ENCODE data around the gene LAMB3.

LAMB3 gene

DNA sequence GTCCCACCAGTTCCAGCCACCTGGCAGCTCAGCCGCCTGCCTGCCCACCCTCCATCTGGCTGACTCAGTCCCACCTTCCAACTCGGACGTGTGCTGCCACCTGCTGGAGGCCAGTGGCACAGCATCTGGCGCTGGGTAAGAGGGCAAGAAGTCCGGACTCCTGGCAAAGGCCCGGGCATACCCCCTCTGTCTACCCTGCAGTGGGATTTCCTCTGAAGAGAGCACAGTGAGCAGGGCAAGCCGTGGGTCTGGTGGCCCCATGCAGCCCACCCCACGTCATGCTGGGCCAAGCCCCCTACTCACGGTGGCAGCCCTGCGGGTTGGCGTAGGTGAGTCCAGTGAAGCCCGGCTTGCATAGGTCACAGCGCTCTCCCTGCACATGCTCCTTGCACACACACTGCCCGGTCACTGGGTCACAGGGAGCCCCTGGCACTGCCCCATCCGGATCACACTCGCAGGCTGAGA lies 24.5 kb downstream of the LAMB3 start:
- H3K36me3 ChIP-seq (ENCODE audit: low read length), result no peaks in the 10 kb centered on the region
- no peak overlapping the region for H2AFZ ChIP-seq (ENCODE audit: low read depth, low read length, severe bottlenecking)
- no peaks in the 10 kb centered on the region for H3K27me3 ChIP-seq (ENCODE audit: low read length)
- H3K4me2 ChIP-seq (ENCODE audit: low read depth, low read length, poor library complexity, severe bottlenecking), result no peak overlapping the region
- no peak overlapping the region for H3K4me3 ChIP-seq (ENCODE audit: insufficient read depth, low read length, poor library complexity, severe bottlenecking)
- H4K20me1 ChIP-seq (ENCODE audit: low read depth, low read length), result no peaks in the 10 kb centered on the region
- H3K9ac ChIP-seq (ENCODE audit: low read length), result no peak overlapping the region
- H3K9me2 ChIP-seq (replicated peaks; ENCODE audit: insufficient read depth, low read length), result no peaks in the 10 kb centered on the region
- H3K27ac ChIP-seq (ENCODE audit: low read depth, low read length), result no peak overlapping the region
- no peaks in the 10 kb centered on the region for H3K79me2 ChIP-seq (ENCODE audit: insufficient read depth, low read length)
- TF ChIP-seq EZH2phosphoT487 (conservative IDR thresholded peaks at IDR 0.05; ENCODE audit: low read length), result no peak
- TF ChIP-seq, protein P1, sequence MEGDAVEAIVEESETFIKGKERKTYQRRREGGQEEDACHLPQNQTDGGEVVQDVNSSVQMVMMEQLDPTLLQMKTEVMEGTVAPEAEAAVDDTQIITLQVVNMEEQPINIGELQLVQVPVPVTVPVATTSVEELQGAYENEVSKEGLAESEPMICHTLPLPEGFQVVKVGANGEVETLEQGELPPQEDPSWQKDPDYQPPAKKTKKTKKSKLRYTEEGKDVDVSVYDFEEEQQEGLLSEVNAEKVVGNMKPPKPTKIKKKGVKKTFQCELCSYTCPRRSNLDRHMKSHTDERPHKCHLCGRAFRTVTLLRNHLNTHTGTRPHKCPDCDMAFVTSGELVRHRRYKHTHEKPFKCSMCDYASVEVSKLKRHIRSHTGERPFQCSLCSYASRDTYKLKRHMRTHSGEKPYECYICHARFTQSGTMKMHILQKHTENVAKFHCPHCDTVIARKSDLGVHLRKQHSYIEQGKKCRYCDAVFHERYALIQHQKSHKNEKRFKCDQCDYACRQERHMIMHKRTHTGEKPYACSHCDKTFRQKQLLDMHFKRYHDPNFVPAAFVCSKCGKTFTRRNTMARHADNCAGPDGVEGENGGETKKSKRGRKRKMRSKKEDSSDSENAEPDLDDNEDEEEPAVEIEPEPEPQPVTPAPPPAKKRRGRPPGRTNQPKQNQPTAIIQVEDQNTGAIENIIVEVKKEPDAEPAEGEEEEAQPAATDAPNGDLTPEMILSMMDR (IDR thresholded peaks at IDR 0.05; ENCODE audit: insufficient read depth, low read length, poor library complexity, severe bottlenecking), result peak; percentile 83
- no peaks in the 10 kb centered on the region for H3K9me3 ChIP-seq (ENCODE audit: insufficient read depth, low read length)
- H3F3A ChIP-seq (ENCODE audit: insufficient read depth), result no peaks in the 10 kb centered on the region

DNA sequence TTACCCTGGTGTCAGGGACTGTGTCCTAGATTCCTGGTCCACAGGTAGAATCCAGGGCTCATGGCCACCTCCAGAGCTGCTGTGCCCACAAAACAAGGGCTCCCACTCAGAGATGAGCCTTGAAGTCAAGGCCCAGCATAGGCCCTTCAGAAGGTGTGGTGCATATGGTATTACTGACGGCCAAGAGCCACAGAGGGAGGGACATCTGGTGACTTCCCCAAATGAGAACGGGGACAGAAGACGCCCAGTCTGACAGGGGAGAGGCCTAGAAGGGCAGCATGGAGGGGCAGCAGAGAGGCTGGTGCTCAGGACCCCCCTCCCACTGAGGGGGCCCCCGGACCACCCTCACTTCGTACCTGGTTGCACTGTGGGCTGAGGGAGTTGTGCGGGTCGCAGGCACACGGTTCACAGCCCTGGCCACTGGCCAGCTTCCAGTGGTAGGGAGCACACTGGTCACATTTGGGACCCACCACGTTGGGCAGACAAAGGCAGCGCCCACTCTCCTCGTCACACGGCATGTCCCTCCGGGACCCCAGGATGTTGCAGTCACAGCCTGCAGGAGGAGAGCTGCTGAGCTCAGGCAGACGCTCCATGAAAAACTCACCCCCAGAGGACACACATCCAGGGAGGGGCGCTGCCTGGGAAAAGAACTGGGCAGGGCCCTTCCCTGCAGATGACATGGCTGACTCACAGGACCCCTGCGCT lies 25.0 kb downstream of the LAMB3 start:
- H3F3A ChIP-seq (ENCODE audit: insufficient read depth), result no peaks in the 10 kb centered on the region
- no peaks in the 10 kb centered on the region for H3K9me3 ChIP-seq (ENCODE audit: insufficient read depth, low read length)
- H3K27me3 ChIP-seq (ENCODE audit: low read length), result no peaks in the 10 kb centered on the region
- no peak overlapping the region for H2AFZ ChIP-seq (ENCODE audit: low read depth, low read length, severe bottlenecking)
- no peak overlapping the region for H3K4me3 ChIP-seq (ENCODE audit: insufficient read depth, low read length, poor library complexity, severe bottlenecking)
- no peaks in the 10 kb centered on the region for H3K36me3 ChIP-seq (ENCODE audit: low read length)
- no peaks in the 10 kb centered on the region for H4K20me1 ChIP-seq (ENCODE audit: low read depth, low read length)
- no peak overlapping the region for H3K27ac ChIP-seq (ENCODE audit: low read depth, low read length)
- H3K9ac ChIP-seq (ENCODE audit: low read length), result no peak overlapping the region
- TF ChIP-seq EZH2phosphoT487 (conservative IDR thresholded peaks at IDR 0.05; ENCODE audit: low read length), result no peak
- TF ChIP-seq, protein P1 (IDR thresholded peaks at IDR 0.05; ENCODE audit: insufficient read depth, low read length, poor library complexity, severe bottlenecking), result no peak
- no peak overlapping the region for H3K4me2 ChIP-seq (ENCODE audit: low read depth, low read length, poor library complexity, severe bottlenecking)
- H3K79me2 ChIP-seq (ENCODE audit: insufficient read depth, low read length), result no peaks in the 10 kb centered on the region
- no peaks in the 10 kb centered on the region for H3K9me2 ChIP-seq (replicated peaks; ENCODE audit: insufficient read depth, low read length)

DNA sequence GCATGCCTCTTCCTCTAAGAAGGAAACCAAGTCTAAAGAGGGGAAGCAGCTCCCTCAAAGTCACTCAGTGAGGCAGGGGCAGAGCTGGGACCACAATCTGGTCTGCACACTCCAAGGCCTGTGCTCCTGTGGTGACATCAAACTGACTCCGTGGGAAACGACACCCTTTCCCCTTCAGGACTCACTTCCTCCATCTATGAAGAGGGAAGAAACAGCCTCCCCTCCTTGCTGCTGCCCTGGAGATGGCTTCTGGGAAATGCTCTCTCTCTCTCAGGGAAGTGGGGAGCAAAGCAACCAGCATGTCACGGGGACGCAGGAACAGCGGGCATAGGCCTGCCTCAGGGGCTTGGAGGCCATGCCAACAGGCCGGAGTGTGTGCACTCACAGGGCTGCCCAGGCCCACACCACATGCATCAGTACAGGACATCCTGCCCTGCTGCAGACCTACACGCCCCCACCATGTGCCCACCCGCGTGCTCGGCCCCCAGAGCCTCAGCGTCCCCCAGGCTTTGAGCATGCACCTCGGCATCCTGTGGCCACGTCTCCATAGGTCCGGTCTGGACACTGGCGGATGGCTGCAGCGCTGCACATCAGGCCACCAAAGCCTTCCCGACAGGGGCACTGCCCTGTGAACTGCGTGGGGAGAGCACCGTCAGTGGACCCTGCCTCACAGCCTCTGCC lies 25.7 kb downstream of the LAMB3 start:
- no peaks in the 10 kb centered on the region for H3K9me3 ChIP-seq (ENCODE audit: insufficient read depth, low read length)
- no peak overlapping the region for H3K9ac ChIP-seq (ENCODE audit: low read length)
- H3K9me2 ChIP-seq (replicated peaks; ENCODE audit: insufficient read depth, low read length), result no peaks in the 10 kb centered on the region
- no peaks in the 10 kb centered on the region for H3F3A ChIP-seq (ENCODE audit: insufficient read depth)
- no peaks in the 10 kb centered on the region for H3K79me2 ChIP-seq (ENCODE audit: insufficient read depth, low read length)
- H3K4me2 ChIP-seq (ENCODE audit: low read depth, low read length, poor library complexity, severe bottlenecking), result no peak overlapping the region
- H4K20me1 ChIP-seq (ENCODE audit: low read depth, low read length), result no peaks in the 10 kb centered on the region
- no peak for TF ChIP-seq EZH2phosphoT487 (conservative IDR thresholded peaks at IDR 0.05; ENCODE audit: low read length)
- TF ChIP-seq, protein P1 (IDR thresholded peaks at IDR 0.05; ENCODE audit: insufficient read depth, low read length, poor library complexity, severe bottlenecking), result no peak
- H2AFZ ChIP-seq (ENCODE audit: low read depth, low read length, severe bottlenecking), result no peak overlapping the region
- no peak overlapping the region for H3K4me3 ChIP-seq (ENCODE audit: insufficient read depth, low read length, poor library complexity, severe bottlenecking)
- H3K27me3 ChIP-seq (ENCODE audit: low read length), result no peaks in the 10 kb centered on the region
- H3K27ac ChIP-seq (ENCODE audit: low read depth, low read length), result no peak overlapping the region
- H3K36me3 ChIP-seq (ENCODE audit: low read length), result no peaks in the 10 kb centered on the region

Data from SU-DHL-6 (cell line).